B cell (primary cell): ENCODE data around the gene MGST2.

Source experiments
- EZH2 ChIP-seq: IDR thresholded peaks from 2 replicates; pipeline ENCODE4 v1.6.1; 2012; ENCODE audit warnings: borderline replicate concordance, low read depth, mild to moderate bottlenecking, moderate library complexity, low read length; ENCODE audit not compliant: insufficient read depth, poor library complexity, severe bottlenecking
- TF ChIP-seq, protein P1 (sequence below): fragments of 200-600 bp; IDR thresholded peaks from one replicate; pipeline ENCODE4 v1.8.0; 2022; ENCODE audit warnings: antibody characterized with exemption, mild to moderate bottlenecking

DNA sequence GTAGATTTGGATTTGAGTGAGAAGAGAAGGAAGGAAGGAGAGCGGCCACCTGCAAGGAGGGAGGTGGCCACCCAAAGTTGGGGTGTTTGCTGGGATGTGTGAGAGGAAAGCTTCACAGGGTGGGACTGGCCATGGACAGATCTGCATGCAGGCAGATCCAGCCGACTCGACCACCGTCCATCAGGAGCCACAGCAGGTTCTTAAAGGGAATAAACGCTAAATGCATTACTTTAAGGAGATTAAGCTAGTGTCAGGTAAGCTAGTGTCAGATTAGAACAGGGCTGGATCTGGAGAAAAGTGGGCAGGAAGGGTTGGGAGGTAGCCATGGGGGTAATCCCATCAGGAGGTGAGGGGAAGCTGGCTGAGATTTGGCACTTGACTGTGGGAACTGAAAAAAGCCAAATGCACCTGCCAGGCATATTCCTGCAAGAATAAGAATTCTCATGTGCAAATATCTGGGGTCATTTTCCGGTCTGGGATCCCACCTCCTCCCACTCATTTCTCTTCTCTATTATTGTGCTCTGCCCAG is 79.6 kb downstream of the MGST2 start:
- TF ChIP-seq, protein P1, sequence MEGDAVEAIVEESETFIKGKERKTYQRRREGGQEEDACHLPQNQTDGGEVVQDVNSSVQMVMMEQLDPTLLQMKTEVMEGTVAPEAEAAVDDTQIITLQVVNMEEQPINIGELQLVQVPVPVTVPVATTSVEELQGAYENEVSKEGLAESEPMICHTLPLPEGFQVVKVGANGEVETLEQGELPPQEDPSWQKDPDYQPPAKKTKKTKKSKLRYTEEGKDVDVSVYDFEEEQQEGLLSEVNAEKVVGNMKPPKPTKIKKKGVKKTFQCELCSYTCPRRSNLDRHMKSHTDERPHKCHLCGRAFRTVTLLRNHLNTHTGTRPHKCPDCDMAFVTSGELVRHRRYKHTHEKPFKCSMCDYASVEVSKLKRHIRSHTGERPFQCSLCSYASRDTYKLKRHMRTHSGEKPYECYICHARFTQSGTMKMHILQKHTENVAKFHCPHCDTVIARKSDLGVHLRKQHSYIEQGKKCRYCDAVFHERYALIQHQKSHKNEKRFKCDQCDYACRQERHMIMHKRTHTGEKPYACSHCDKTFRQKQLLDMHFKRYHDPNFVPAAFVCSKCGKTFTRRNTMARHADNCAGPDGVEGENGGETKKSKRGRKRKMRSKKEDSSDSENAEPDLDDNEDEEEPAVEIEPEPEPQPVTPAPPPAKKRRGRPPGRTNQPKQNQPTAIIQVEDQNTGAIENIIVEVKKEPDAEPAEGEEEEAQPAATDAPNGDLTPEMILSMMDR = no peak
- no peak for TF ChIP-seq EZH2
